HepG2 (cell line): ENCODE data around the gene C2CD2. TPM values are rescaled to one million over a fixed set of nuclear protein-coding genes. Genes with fewer than 3 reads are reported as not detected.
A peak's percentile ranks its signal among the peaks of the same experiment; 100 is the strongest.

Experiments
- CTCF ChIP-seq: sonication (generic); formaldehyde crosslinking; IDR thresholded peaks from 2 replicates; pipeline ENCODE4 v1.5.0; 2020; ENCODE audit warnings: mild to moderate bottlenecking, missing genetic modification reagents, moderate library complexity
- KLF6 ChIP-seq: IDR thresholded peaks from 2 replicates; pipeline ENCODE4 v1.8.0; 2016; ENCODE audit warnings: missing biosample characterization, missing genetic modification reagents
- RCOR2 ChIP-seq: IDR thresholded peaks from 2 replicates; pipeline ENCODE4 v1.6.1; 2016; ENCODE audit warnings: missing biosample characterization, missing genetic modification reagents
- RXRA ChIP-seq: sonication (generic); formaldehyde crosslinking; IDR thresholded peaks from 2 replicates; pipeline ENCODE4 v1.5.1; 2020; ENCODE audit warnings: missing genetic modification reagents
- SP1 ChIP-seq, 2 experiments: fragments of 450-650 bp in 1 of 2; sonication (generic) in 1 of 2; formaldehyde crosslinking in 1 of 2; IDR thresholded peaks; 2 replicates each; pipeline versions ENCODE4 v1.4.0 to v1.6.1; 2016 to 2020; ENCODE audit warnings: missing genetic modification reagents in 1 of 2
- ZNF225 ChIP-seq: sonication (generic); formaldehyde crosslinking; IDR thresholded peaks from 2 replicates; pipeline ENCODE4 v1.4.0; 2020; ENCODE audit warnings: mild to moderate bottlenecking, missing genetic modification reagents
- ZNF235 ChIP-seq: sonication (generic); formaldehyde crosslinking; IDR thresholded peaks from 2 replicates; pipeline ENCODE4 v1.8.1; 2023; ENCODE audit warnings: mild to moderate bottlenecking, missing genetic modification reagents, borderline replicate concordance
- ZNF343 ChIP-seq: sonication (generic); formaldehyde crosslinking; IDR thresholded peaks from 2 replicates; pipeline ENCODE4 v1.4.0; 2020; ENCODE audit warnings: mild to moderate bottlenecking, missing genetic modification reagents
- ZNF513 ChIP-seq: sonication (generic); formaldehyde crosslinking; conservative IDR thresholded peaks from 2 replicates; pipeline ENCODE4 v1.5.0; 2020; ENCODE audit warnings: missing genetic modification reagents
- ZNF674 ChIP-seq: sonication (generic); formaldehyde crosslinking; IDR thresholded peaks from 2 replicates; pipeline ENCODE4 v1.5.0; 2020; ENCODE audit warnings: low read depth, mild to moderate bottlenecking, missing genetic modification reagents
- ZNF7 ChIP-seq: IDR thresholded peaks from 2 replicates; pipeline ENCODE4 v1.6.1; 2016; ENCODE audit warnings: missing biosample characterization, missing genetic modification reagents
- ZNF740 ChIP-seq: sonication (generic); formaldehyde crosslinking; IDR thresholded peaks from 2 replicates; pipeline ENCODE4 v1.4.0; 2020; ENCODE audit warnings: missing genetic modification reagents
- polyA plus RNA-seq, 8 experiments: library from polyadenylated mRNA; depleted of rRNA in 3 of 8; stranded (reverse) in 7 of 8; unstranded in 1 of 8; fragments of >200 nt; fragmentation: Illumina TruSeq in 4 of 8; extraction: Trizol in 4 of 8; gene quantifications; 2 replicates each; pipeline versions ENCODE4 v1.2.1 to v1.2.3, GENCODE V29; 2011 to 2016; ENCODE audit warnings: low read depth in 4 of 8, missing spikeins in 1 of 8, mixed read lengths in 1 of 8; ENCODE audit not compliant: insufficient read depth in 1 of 8
- total RNA-seq, 5 experiments: library from RNA; depleted of rRNA; stranded (reverse); fragments of >200 nt; fragmentation: Illumina TruSeq; extraction: Trizol; gene quantifications; 2 replicates each; pipeline ENCODE4 v1.2.3, GENCODE V29; 2016; ENCODE audit warnings: low read depth in 1 of 5
- TF ChIP-seq, protein P1 (sequence below): sonication (generic); formaldehyde crosslinking; IDR thresholded peaks from 2 replicates; pipeline ENCODE4 v1.4.0; 2020; ENCODE audit warnings: missing genetic modification reagents
- TF ChIP-seq, protein P2 (sequence below): sonication (generic); formaldehyde crosslinking; IDR thresholded peaks from 2 replicates; pipeline ENCODE4 v1.5.1; 2020; ENCODE audit warnings: missing genetic modification reagents, mild to moderate bottlenecking, borderline replicate concordance
- TF ChIP-seq, protein P3 (sequence below): sonication (generic); formaldehyde crosslinking; IDR thresholded peaks from 2 replicates; pipeline ENCODE4 v1.5.0; 2020; ENCODE audit warnings: mild to moderate bottlenecking, missing genetic modification reagents, borderline replicate concordance

C2CD2 gene
- total and polyA plus RNA-seq, 2 of the 13 experiments (the other 11 are each of a cell fraction or from before 2014, with no cell fraction given), result 12.5 to 19.7 TPM

GRCh38 chr21:41879190-41879998, 74.4 kb downstream of the C2CD2 start, which contains the start of gene PRDM15 (continued):
- TF ChIP-seq, protein P1, sequence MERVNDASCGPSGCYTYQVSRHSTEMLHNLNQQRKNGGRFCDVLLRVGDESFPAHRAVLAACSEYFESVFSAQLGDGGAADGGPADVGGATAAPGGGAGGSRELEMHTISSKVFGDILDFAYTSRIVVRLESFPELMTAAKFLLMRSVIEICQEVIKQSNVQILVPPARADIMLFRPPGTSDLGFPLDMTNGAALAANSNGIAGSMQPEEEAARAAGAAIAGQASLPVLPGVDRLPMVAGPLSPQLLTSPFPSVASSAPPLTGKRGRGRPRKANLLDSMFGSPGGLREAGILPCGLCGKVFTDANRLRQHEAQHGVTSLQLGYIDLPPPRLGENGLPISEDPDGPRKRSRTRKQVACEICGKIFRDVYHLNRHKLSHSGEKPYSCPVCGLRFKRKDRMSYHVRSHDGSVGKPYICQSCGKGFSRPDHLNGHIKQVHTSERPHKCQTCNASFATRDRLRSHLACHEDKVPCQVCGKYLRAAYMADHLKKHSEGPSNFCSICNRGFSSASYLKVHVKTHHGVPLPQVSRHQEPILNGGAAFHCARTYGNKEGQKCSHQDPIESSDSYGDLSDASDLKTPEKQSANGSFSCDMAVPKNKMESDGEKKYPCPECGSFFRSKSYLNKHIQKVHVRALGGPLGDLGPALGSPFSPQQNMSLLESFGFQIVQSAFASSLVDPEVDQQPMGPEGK (CRISPR knock-in tag), result peak; percentile 64; the same call in 1 of the 2 replicates
- TF ChIP-seq, protein P2, sequence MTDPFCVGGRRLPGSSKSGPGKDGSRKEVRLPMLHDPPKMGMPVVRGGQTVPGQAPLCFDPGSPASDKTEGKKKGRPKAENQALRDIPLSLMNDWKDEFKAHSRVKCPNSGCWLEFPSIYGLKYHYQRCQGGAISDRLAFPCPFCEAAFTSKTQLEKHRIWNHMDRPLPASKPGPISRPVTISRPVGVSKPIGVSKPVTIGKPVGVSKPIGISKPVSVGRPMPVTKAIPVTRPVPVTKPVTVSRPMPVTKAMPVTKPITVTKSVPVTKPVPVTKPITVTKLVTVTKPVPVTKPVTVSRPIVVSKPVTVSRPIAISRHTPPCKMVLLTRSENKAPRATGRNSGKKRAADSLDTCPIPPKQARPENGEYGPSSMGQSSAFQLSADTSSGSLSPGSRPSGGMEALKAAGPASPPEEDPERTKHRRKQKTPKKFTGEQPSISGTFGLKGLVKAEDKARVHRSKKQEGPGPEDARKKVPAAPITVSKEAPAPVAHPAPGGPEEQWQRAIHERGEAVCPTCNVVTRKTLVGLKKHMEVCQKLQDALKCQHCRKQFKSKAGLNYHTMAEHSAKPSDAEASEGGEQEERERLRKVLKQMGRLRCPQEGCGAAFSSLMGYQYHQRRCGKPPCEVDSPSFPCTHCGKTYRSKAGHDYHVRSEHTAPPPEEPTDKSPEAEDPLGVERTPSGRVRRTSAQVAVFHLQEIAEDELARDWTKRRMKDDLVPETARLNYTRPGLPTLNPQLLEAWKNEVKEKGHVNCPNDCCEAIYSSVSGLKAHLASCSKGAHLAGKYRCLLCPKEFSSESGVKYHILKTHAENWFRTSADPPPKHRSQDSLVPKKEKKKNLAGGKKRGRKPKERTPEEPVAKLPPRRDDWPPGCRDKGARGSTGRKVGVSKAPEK (CRISPR knock-in tag), result no peak
- TF ChIP-seq ZNF225 (CRISPR knock-in tag) (no peak), ZNF513 (CRISPR knock-in tag) (no peak), ZNF343 (CRISPR knock-in tag) (no peak), ZNF235 (CRISPR knock-in tag) (no peak), ZNF740 (CRISPR knock-in tag) (no peak), RCOR2 (CRISPR knock-in tag) (no peak), ZNF674 (CRISPR knock-in tag) (no peak), CTCF (CRISPR knock-in tag) (no peak), RXRA (CRISPR knock-in tag) (no peak), KLF6 (CRISPR knock-in tag) (no peak), ZNF7 (CRISPR knock-in tag) (no peak), SP1 (IDR thresholded peaks at IDR 0.05) (no peak), SP1 (CRISPR knock-in tag; IDR thresholded peaks at IDR 0.05) (no peak; the same call in 1 of the 2 replicates)
- TF ChIP-seq, protein P3, sequence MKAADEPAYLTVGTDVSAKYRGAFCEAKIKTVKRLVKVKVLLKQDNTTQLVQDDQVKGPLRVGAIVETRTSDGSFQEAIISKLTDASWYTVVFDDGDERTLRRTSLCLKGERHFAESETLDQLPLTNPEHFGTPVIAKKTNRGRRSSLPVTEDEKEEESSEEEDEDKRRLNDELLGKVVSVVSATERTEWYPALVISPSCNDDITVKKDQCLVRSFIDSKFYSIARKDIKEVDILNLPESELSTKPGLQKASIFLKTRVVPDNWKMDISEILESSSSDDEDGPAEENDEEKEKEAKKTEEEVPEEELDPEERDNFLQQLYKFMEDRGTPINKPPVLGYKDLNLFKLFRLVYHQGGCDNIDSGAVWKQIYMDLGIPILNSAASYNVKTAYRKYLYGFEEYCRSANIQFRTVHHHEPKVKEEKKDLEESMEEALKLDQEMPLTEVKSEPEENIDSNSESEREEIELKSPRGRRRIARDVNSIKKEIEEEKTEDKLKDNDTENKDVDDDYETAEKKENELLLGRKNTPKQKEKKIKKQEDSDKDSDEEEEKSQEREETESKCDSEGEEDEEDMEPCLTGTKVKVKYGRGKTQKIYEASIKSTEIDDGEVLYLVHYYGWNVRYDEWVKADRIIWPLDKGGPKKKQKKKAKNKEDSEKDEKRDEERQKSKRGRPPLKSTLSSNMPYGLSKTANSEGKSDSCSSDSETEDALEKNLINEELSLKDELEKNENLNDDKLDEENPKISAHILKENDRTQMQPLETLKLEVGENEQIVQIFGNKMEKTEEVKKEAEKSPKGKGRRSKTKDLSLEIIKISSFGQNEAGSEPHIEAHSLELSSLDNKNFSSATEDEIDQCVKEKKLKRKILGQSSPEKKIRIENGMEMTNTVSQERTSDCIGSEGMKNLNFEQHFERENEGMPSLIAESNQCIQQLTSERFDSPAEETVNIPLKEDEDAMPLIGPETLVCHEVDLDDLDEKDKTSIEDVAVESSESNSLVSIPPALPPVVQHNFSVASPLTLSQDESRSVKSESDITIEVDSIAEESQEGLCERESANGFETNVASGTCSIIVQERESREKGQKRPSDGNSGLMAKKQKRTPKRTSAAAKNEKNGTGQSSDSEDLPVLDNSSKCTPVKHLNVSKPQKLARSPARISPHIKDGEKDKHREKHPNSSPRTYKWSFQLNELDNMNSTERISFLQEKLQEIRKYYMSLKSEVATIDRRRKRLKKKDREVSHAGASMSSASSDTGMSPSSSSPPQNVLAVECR (CRISPR knock-in tag), result no peak; the same call in 1 of the 2 replicates
